Retina (tissue), 1 donor: ENCODE data around the gene MAT2A.
"Not testable (repeated sequence)": the region's sequence is repeated elsewhere in the genome, so short reads cannot be mapped to it uniquely, and the experiment has no call there.

Source experiments
- DNase-seq: peaks from one replicate; pipeline ENCODE4 v3.0.0-alpha.2; 2016

Gene MAT2A

GRCh38 chr2:85524336-85524908, 14.5 kb upstream of the MAT2A start:
- DNase-seq: peak; percentile 47

DNA sequence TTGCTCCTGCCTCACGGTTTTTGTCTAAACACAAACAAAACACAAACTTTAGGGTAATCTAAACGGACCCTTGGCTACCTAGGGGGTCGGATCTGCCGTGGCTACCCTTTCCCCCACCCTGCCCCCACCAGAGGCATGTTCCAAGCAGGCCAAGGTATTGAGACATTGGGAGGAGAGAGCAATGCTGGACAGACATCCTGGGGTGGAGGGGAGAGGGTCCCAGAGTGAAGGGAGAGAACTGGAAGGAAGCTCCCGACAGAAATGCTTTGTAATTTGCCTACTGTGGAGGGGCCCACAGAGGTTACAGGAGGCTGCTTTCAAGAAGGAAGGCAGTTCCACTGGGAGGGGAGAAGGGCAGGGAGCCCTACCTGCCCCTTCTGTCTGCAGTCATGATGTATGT, 13.9 kb upstream of the MAT2A start:
- DNase-seq: no peak

GRCh38 chr2:85525567-85525966, 13.4 kb upstream of the MAT2A start:
- no peak for DNase-seq

GRCh38 chr2:85527787-85528186, 11.2 kb upstream of the MAT2A start:
- no peak for DNase-seq

- no peak for DNase-seq
These were observed 10.6 kb upstream of the MAT2A start for GRCh38 chr2:85528355-85528754.

DNA sequence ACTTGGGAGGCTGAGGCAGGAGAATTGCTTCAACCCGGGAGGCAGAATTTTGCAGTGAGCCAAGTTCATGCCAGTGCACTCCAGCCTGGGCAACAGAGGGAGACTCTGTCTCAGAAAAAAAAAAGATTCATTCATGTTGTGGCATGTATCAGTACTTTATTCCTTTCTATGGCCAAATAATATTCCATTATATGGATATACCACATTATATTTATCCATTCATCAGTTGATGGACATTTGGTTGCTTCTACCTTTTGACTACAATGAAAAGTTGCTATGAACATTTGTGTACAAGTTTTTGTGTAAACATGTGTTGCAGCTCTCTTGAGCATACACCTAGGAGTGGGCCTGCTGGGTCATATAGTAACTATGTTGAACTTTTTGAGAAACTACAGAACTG, 9.2 kb upstream of the MAT2A start:
- DNase-seq: no peak

- DNase-seq: no peak
These were observed 7.4 kb upstream of the MAT2A start for GRCh38 chr2:85531589-85531988.

DNA sequence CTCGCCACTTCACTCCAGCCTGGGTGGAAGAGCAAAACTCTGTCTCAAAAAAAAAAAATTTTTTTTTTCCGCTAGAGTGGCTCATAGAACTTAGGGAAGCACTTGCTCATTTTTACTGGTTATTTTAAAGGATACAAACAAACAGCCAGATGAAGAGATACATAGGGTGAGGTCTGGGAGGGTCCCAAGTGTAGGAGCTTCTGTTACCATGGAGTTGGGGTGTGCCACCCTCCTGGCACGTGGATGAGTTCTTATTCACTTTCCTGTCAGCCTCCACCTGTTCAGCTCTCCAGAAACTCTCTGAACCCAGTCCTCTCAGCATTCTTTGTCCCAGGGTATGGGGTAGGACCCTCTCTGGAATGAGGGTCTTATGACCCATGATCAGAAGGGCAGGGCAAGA, 4.9 kb upstream of the MAT2A start:
- no peak for DNase-seq

DNA sequence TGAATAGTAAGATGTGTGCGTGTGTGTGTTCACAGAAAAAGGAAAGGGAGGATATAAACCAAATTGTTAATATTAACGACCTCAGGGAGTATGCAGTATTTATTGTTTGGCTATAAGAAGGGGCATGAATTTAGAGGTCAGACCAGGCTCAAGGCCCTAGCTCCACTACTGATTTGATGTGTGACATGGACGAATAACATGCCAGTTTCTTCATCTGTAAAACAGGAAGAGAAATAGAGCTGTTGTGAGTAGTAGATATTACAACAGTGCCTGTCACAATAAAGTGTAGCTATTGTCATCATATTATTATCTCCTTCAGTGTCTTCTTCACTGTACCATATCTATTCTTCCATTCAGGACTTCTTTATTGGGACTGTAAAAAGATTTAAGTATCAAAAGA, 4.1 kb upstream of the MAT2A start:
- DNase-seq: no peak

- DNase-seq: no peak
These were observed 2.5 kb upstream of the MAT2A start for GRCh38 chr2:85536479-85536878.

GRCh38 chr2:85537600-85538506, 1.1 kb upstream of the MAT2A start:
- peak; percentile 87 for DNase-seq

DNA sequence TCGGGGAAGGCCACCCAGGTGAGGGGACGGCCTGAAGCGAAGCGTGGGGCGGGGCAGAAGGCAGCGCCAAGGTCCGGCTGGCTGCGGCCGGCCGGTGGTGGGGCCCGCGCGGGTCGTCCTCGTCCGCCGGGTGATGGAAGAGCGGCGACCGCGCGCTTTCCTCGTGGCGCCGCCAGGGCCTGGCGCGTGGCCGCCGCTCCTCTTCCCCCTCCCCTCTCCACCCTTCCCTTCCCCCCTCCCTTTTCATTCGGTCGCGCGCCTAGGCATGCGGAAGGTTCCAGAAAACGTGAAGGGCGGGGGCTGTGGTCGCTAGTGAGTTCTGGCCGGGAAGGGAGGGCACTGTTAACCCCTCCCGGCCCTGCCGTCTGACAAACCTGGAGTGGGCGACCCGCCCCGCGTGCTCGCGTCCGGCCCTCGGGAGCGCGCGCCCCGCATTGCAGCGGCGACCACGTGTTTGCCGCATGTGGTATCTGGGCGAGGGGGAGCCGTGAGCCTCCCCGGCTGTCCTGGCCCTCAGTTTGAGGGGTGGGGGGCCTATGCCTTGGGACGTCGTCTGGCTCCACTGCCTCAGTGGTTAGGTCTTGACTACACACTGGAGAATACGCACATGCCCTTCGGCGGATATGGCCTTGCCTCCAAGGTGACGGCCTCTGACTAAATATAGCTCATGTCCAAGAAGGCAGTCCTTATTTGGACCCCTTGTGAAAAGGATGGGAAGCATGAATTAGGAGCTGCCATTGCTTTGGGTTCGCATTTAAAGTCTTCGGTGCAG, 579 bp downstream of the MAT2A start:
- DNase-seq: peak; percentile 89

DNA sequence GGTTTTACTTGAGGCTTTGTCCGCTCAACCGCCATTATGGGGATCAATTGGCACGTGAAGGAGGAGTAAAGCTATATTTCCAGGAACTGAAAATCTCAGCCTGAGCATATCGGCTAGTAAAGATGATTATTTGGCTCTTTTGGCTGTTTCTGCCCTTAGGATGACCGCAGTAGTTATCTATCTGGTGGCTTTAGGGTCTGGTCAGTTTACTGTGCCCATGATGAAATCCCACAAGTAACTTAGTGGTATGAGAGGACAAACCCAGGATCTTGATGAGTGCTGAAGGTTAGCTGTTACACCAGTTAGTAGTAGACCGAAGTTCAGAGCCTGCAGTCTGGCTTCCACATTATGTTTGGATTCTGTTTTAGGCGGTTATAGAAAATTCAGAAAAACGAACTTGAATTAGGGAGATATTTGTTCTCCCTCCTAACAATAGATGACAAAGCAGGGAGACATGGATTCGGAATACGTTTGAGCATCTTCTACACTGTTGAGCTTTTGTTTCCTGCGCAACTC, 1.2 kb downstream of the MAT2A start:
- DNase-seq: no peak

DNA sequence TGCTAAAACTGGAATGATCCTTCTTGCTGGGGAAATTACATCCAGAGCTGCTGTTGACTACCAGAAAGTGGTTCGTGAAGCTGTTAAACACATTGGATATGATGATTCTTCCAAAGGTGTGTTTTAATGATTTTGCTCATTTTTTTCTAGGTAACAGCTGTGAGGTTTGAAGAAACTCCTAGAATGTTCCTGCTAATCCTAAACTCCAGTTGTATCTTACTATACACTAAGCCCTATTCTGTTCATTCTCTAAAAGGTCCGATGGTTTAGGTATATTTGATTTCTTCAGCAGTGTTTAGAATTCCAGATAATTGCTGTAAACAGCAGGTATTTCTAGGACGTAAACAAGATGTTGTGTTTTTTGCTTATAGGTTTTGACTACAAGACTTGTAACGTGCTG, 2.3 kb downstream of the MAT2A start:
- DNase-seq: no peak

DNA sequence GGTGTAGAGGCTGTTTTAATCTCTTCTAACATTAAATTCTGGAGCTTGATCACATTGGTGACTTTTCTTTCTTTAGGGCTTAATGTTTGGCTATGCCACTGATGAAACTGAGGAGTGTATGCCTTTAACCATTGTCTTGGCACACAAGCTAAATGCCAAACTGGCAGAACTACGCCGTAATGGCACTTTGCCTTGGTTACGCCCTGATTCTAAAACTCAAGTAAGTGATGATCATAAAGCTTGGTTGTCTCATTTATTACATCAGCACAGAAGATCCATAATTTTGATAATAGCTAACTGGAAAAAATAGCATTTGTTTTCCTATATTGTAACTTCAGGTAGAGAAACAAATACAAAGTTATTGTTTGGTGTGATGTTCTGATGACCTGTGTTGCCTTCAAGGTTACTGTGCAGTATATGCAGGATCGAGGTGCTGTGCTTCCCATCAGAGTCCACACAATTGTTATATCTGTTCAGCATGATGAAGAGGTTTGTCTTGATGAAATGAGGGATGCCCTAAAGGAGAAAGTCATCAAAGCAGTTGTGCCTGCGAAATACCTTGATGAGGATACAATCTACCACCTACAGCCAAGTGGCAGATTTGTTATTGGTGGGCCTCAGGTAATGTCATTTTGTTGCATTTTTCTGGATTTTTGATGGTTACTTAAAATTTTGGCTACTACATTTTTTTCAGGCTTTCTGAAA, 2.9 kb downstream of the MAT2A start:
- DNase-seq: no peak

DNA sequence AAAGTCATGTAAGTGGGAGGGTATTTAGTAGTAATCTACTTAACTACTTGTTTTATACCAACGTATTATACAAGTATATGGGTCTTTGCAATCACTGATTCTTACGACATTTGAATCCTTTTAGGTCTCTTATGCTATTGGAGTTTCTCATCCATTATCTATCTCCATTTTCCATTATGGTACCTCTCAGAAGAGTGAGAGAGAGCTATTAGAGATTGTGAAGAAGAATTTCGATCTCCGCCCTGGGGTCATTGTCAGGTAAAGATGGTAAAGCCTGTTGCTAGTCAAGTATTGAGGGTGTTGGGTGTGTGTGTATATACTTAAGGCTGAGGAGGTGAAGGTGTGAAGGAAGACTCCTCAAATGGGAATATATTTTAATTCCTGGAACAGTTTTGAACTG, 3.8 kb downstream of the MAT2A start:
- DNase-seq: no peak

DNA sequence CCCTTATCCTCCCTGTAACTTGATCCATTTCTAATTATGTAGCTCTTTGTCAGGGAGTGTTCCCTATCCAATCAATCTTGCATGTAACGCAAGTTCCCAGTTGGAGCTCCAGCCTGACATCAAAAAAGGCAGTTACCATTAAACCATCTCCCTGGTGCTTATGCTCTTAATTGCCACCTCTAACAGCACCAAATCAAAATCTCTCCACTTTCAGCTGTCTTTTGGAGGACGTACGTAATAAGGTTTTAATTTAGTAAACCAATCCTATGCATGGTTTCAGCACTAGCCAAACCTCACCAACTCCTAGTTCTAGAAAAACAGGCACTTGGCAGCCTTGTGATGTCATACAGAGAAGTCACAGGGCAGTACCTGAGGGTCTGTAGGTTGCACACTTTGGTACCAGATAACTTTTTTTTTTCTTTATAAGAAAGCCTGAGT, 5.3 kb downstream of the MAT2A start:
- DNase-seq: not testable (repeated sequence)

- not testable (repeated sequence) for DNase-seq
These were observed 6.2 kb downstream of the MAT2A start for GRCh38 chr2:85544915-85545779.

DNA sequence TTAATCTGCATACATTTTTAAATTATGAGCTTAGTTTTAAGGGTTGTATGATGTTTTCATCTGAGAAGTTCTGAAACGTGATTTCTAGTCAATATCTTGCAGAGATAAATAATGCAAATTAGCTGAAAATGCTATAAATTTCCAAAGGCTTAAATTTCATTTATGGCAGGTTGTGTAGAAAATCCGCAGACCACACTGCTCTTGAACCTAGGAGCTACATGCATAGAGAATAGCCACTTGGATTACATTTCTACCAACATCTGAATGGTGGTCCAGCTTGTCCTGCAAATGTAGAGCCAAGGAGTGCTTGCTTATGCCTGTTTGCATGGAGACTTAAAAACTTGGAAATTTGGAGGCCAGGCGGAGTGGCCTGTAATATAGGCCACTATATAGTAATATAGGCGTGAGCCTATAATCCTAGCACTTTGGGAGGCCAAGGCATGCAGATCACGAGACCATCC, 6.8 kb downstream of the MAT2A start:
- DNase-seq: no peak

GRCh38 chr2:85547089-85547858, 8.3 kb downstream of the MAT2A start:
- no peak for DNase-seq
